Glutamatergic neuron (in vitro differentiated cells): Measurements from ENCODE around the gene ENPP1. TPM values are rescaled to one million over a fixed set of nuclear protein-coding genes. Genes with fewer than 3 reads are reported as not detected.

Source experiments
- DNase-seq: peaks from one replicate; pipeline ENCODE4 v3.0.0; 2022
- H3K27ac Mint-ChIP-seq: one replicate; pipeline ENCODE4 v1.8.0; 2020; ENCODE audit warnings: mild to moderate bottlenecking, mixed read lengths, inconsistent platforms; ENCODE audit not compliant: unreplicated experiment
- H3K27me3 Mint-ChIP-seq: one replicate; pipeline ENCODE4 v1.8.0; 2020; ENCODE audit warnings: mild to moderate bottlenecking, moderate library complexity, mixed read lengths, inconsistent platforms; ENCODE audit not compliant: unreplicated experiment
- H3K36me3 Mint-ChIP-seq: one replicate; pipeline ENCODE4 v1.8.0; 2020; ENCODE audit warnings: mild to moderate bottlenecking, mixed read lengths, inconsistent platforms; ENCODE audit not compliant: unreplicated experiment
- H3K4me1 Mint-ChIP-seq: one replicate; pipeline ENCODE4 v1.8.0; 2020; ENCODE audit warnings: mild to moderate bottlenecking, low read depth, mixed read lengths, inconsistent platforms; ENCODE audit not compliant: unreplicated experiment
- H3K4me3 Mint-ChIP-seq: one replicate; pipeline ENCODE4 v1.8.0; 2020; ENCODE audit warnings: mild to moderate bottlenecking, mixed read lengths, inconsistent platforms; ENCODE audit not compliant: unreplicated experiment
- H3K9me3 Mint-ChIP-seq: one replicate; pipeline ENCODE4 v1.8.0; 2020; ENCODE audit warnings: mild to moderate bottlenecking, moderate library complexity, mixed read lengths, inconsistent platforms; ENCODE audit not compliant: unreplicated experiment
- CTCF ChIP-seq: fragments of 200-600 bp; sonication (generic); IDR thresholded peaks from one replicate; pipeline ENCODE4 v1.5.0; 2021; ENCODE audit not compliant: partially characterized antibody, unreplicated experiment
- total RNA-seq: library from RNA; stranded (reverse); fragmentation: NEBNext Ultra II Directional; extraction: Animal tissue kit (Norgen Biotek cat#: 25700); gene quantifications from one replicate; pipeline ENCODE4 v1.2.1, GENCODE V29; 2021; ENCODE audit not compliant: unreplicated experiment

Gene ENPP1
- total RNA-seq, 1 donor from 2014 or later, result 2.4 TPM

- Mint-ChIP-seq H3K27me3 (no peaks in the 10 kb centered on the region), H3K4me1 (no peaks in the 10 kb centered on the region), H3K4me3 (no peak overlapping the region), H3K9me3 (no peaks in the 10 kb centered on the region), H3K27ac (no peak overlapping the region), H3K36me3 (no peaks in the 10 kb centered on the region)
- TF ChIP-seq CTCF, result no peak
- no peak for DNase-seq
Observed at GRCh38 chr6:131890091-131890490, 82.3 kb downstream of the ENPP1 start.

- H3K27me3 Mint-ChIP-seq, result no peaks in the 10 kb centered on the region
- no peak for TF ChIP-seq CTCF
- H3K27ac Mint-ChIP-seq, result no peak overlapping the region
- H3K36me3 Mint-ChIP-seq, result no peaks in the 10 kb centered on the region
- DNase-seq, result no peak
- H3K9me3 Mint-ChIP-seq, result peaks cover 2% of the 10 kb centered on the region
- H3K4me3 Mint-ChIP-seq, result no peak overlapping the region
- no peaks in the 10 kb centered on the region for H3K4me1 Mint-ChIP-seq
Observed at GRCh38 chr6:131893198-131893597, 85.4 kb downstream of the ENPP1 start.

- no peak for TF ChIP-seq CTCF
- no peak overlapping the region for H3K4me3 Mint-ChIP-seq
- H3K27ac Mint-ChIP-seq, result no peak overlapping the region
- H3K4me1 Mint-ChIP-seq, result no peaks in the 10 kb centered on the region
- no peaks in the 10 kb centered on the region for H3K27me3 Mint-ChIP-seq
- no peak for DNase-seq
- H3K36me3 Mint-ChIP-seq, result no peaks in the 10 kb centered on the region
- H3K9me3 Mint-ChIP-seq, result peaks cover 4% of the 10 kb centered on the region
Observed at GRCh38 chr6:131894493-131895424, 86.9 kb downstream of the ENPP1 start.

- H3K27me3 Mint-ChIP-seq, result no peaks in the 10 kb centered on the region
- peaks cover 4% of the 10 kb centered on the region for H3K9me3 Mint-ChIP-seq
- DNase-seq, result no peak
- H3K4me1 Mint-ChIP-seq, result no peaks in the 10 kb centered on the region
- H3K4me3 Mint-ChIP-seq, result no peak overlapping the region
- H3K36me3 Mint-ChIP-seq, result no peaks in the 10 kb centered on the region
- TF ChIP-seq CTCF, result no peak
- no peak overlapping the region for H3K27ac Mint-ChIP-seq
Observed at GRCh38 chr6:131897050-131897435, 89.2 kb downstream of the ENPP1 start.

- no peak for TF ChIP-seq CTCF
- no peak overlapping the region for H3K4me3 Mint-ChIP-seq
- no peak for DNase-seq
- H3K9me3 Mint-ChIP-seq, result peaks cover 4% of the 10 kb centered on the region
- no peaks in the 10 kb centered on the region for H3K27me3 Mint-ChIP-seq
- no peak overlapping the region for H3K27ac Mint-ChIP-seq
- H3K36me3 Mint-ChIP-seq, result no peaks in the 10 kb centered on the region
- no peaks in the 10 kb centered on the region for H3K4me1 Mint-ChIP-seq
Observed at GRCh38 chr6:131897621-131898020, 89.8 kb downstream of the ENPP1 start.
